ENCODE results near the gene MAP1B. TPM values are rescaled to one million over a fixed set of nuclear protein-coding genes. Genes with fewer than 3 reads are reported as not detected.

The MAP1B gene
- polyA plus RNA-seq, 12 donors, result 23.7 to 125 (median 36.7) TPM

DNA sequence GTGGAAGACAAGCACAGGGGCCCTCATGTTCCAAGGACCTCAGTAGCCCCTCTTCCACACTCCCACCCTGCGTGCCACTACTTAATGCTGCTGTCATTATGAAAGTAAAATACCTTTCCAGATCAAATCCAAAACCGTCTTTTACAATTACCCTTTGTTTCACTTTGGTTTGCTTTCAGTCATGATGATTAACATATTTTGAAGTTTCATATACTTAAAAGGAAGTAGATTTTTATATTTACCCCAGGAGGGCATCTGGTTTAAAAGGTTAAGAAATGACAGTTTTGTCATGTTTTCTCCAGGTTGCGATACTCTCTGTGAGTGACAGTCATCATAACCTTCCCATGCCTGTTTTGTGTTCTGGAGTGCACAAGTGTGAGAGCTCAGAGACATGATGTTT is 13.5 kb upstream of the MAP1B start:
- DNase-seq, result no peak

DNA sequence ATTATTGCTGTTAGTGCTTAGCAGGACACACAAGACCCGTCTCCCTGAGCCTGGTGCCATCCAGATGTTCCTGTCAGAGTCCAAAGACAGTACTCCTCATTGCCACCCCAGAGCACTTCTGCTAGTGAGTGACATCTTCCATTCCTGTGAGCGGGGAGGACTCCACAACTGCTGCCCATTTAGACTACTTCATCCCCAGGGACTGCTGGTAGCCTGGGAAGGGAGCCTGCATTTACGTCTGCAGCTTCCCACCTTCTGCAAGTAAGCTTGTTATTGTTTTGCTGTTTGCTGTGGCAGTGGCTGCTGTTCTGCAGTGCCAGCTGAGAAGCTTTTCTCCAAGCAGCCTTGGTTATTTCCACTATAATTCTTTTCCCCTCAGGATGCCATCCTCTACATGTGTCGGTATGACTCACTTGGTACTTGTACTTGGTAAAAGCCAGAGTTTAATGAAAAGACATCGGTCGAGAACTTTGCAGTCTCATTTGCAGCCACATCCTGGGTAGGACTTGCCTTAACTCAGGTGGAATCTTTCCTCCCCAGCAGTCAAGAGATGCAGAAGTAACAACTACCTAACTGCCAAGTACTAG is 10.6 kb upstream of the MAP1B start:
- no peak for DNase-seq

DNA sequence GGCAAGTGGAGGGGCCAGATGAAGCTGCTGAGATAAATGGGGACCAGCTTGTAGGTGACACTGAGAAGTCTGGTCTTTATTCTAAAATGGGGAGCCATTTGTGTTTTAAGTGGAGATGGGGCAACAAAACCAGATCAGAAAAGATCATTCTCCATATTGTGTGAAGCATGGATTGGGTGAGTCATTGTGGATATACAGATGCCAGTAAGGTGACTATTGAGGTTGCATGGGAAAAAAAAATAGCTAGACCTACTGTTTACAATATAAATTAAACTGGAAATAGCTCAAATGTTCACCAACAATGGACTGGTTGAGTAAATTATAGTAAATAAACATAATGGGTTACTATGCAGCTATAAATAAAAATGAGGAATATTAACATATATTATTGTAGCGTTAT is 5.4 kb upstream of the MAP1B start:
- DNase-seq, result no peak

DNA sequence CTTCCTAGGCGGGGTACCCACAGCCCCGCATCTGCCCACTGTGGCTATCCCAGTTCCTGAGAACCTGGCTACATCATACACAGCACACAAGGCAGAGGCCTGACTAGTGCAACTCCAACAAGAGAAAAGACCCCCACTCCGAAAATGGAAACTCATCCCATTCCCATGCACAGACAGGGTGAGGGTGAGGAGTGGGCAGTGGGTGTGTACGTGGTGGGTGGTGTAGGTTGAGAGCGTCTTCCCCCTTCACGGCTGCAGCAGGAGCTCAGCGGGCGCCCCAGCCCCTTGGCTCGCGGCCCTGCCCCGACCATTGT is 501 bp upstream of the MAP1B start:
- no peak for DNase-seq

DNA sequence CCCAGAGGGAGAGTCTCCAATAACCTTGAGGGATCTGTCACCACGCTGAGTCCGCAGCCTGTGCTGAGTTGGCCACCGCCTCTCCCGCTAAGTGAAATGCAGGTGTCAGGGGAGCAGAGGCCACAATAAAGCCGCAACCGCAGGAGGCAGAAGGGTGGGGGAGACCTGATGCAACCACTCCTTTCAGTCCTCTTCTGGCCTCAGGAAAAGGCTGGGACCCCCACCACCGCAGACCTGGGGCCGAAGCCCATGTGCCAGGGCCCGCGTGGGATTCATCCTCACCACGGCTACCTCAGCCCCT is 576 bp downstream of the MAP1B start:
- DNase-seq, result no peak

DNA sequence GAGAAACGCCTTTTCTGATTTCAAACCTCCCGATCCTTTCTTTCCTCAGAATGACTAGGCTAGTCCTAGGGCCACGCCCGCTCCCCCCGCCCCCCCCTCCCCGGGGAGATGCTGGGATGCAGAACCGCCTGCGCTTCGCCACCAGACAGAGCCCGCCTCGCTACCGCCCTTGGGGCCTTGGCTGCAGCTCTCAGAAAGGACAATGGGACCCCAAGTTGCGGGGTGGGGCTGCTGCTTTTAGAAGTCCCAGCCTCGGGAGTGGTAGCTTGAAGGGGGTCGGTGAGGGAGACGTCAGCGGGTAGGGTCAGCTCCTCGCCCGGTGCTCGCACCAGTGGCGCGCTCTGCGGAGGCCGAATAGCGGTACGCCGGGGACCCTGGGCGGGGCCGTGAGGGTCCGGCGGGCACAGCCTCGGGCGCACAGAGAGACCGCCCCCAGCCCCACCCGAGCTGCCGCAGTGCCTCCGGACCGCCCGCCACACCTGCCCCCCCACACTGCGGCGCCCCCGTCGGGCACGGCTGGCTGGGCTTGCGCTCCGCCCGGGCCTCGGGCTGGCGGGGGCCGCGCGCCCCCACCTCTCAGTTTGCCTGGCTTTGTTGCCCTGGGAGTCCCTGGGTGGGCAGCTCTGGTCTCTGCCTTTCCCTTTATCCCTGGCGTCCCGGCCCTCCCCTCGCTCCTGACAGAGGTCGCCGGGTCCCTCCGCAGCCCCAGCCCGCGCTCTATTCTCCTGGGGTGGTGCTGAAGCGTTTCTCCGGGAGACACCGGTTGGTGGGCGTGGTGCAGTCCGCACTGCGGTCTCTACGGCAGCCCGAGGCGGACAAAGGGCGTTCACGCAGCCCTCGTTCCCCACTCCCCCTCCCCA is 1.2 kb downstream of the MAP1B start:
- no peak for DNase-seq

DNA sequence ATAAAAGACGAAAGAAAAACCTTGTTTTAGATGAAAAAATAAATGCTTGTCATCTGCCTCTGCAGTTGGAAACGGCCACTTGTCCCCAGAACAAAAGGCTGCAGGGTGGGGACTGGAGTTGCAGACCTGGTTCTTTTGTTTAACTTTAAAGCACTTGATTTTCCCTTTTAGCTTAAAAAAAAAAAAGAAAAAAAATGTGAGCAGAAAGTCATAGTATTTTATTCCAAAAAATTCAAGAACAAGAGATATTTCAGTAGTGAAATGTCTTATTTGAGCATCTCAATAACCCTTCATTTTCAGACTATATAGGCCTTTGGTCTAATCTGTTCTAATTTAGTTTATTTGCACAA is 1.8 kb downstream of the MAP1B start:
- no peak for DNase-seq

DNA sequence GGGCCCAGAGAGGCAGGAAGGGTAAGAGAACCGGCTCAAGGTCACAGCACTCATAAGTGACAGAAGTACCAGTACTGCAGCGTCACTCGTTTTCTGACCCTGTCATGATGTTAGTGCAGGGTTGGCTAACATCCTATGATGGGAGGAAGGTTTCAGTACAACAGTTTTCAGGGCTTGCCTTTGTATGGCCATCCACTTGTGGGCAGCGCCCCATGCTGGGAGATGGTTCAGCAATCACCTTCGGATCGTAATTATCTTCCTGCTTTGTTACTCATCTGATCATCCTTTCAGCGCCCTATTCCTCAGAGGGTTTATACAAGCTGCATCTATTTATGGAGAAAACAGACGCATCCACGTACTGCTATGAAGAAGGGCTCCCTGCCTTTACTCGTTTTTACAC is 2.4 kb downstream of the MAP1B start:
- DNase-seq, result no peak

DNA sequence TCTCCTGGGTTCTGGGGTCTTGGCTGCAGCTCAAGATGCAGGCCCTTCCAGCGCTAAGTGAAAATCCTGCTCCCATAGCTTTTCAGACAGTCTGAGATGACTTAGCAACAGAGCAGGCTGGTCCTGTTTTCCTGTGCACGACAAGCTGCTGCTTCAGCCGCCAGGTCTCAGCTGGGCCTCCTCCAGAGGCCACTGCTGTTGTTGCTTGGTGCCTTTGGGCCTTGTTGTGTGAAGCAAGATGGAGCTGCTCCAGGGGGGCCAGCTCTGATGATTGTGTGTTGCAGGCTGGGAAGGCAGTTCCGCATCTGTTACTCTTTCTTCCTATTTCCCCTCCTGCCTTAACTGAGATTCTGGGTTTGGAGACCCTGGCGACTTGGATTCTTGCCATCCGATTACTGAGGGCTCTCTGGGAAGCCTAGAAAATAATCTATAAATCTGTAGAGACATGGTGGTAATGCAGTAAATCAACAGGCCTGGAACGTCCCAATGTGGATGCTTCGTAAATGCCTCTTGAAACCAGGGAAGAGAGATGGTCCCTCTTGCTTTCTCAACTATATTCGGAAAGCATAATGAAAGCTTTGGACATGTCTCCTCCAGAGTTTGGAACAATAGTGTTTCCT is 3.2 kb downstream of the MAP1B start:
- DNase-seq, result peak; percentile 77

DNA sequence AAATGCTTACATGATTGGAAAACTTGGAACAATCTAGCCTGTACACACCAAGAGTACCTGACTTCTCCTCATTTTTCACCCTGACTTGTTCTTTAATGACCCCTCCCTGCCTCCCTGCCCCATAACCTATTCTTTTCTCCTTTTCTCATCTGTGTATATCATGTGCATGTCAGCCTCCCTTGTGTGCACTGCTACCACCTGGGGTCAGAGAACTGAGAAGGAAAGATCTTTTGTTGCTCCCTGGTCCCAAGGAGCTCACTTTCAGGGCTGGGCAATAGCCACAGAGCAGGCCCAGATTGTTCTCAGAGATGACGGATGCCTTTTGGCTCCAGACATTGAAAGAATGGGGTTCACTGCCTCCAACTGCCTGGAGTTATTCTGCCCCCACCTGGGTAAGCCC is 5.1 kb downstream of the MAP1B start:
- no peak for DNase-seq

DNA sequence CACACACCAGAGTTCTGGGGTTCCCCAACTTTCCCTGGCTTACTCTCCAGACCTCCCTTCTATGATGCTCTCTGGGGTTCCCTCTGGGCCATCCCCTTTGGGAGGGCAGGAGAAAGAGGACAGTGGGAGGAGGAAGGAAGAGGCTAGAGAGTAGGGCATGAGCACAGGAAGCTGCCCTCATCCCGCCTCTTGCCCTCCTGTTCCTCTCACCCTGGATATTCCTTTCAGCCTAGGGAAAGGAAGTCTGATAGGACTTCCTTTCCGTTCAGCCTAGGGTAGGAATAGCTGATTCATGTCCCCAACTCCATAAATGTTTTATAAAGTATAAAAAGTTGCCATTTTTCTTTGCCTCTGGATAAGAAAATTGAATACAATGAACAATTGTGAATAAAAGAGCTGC is 7.4 kb downstream of the MAP1B start:
- DNase-seq, result no peak

DNA sequence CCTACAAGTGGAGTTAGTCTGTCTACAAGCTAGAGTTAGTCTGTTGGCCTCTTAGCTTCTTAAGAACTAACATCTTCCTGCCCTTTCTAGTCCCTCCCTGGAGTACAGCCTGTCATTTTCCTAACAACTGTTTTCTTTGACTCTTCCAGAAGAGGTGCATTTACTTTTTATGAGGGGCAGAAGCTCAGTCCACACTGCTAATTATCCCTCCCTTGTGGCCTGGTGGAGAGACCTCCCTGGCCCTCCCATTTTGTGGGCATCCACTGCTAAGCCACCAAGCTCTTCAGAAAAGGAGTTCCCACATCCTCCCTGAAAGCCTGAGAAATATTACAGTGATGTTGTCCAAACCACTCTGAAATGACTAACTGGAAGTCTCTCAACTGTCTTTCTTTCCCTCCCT is 8.0 kb downstream of the MAP1B start:
- DNase-seq, result no peak

DNA sequence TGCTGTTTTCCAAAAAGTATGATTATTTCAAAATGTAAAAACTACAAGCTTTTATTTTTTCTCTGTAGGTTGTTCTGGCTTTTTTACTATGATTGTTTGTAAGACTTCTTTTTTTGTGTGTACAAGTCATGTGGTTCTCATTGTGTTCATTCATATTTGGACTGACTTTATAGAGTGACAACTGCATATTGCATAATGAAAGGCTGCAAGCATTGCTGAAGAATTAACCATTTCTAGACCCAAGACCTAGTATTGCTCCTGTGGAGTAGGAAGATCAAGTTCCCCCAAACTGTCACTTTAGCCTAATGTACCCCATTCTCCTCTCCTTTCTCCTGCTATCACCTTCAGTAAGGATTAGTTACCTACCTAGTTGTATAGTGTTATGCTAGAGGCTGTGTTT is 10.0 kb downstream of the MAP1B start:
- no peak for DNase-seq

DNA sequence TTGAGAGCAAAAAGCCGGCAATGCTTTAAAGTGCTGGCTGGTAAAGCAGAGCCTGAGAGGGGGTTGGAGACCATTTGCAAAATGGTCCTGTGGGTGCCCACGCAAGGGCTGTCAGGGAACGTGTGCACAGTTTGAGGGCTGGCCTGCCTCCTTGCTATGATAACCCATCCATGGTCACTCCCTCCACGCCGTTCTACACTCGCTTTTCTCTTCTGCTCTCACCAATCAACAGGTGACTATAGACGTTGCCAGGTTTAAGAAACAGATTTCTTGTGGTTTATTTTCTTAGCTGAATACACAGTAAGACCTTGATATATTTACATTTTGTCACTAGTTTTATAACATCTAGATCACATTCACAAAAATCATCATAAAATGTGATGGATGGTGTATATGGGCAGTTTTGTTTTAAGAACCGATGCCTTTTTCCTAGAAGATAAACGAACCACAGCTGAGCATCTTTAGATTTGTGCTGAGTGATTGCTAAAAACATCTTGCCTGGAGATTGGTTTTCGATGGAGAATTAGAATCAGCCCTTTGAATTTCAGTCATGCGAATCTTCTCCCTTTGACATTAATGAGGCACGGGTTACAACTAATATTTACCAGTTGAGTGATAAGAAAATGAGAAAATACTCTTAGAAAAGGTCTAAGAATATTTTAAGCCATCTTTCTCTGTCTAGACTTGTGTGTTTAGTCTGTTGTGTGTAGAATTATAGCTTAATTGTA is 13.9 kb downstream of the MAP1B start:
- DNase-seq, result no peak

DNA sequence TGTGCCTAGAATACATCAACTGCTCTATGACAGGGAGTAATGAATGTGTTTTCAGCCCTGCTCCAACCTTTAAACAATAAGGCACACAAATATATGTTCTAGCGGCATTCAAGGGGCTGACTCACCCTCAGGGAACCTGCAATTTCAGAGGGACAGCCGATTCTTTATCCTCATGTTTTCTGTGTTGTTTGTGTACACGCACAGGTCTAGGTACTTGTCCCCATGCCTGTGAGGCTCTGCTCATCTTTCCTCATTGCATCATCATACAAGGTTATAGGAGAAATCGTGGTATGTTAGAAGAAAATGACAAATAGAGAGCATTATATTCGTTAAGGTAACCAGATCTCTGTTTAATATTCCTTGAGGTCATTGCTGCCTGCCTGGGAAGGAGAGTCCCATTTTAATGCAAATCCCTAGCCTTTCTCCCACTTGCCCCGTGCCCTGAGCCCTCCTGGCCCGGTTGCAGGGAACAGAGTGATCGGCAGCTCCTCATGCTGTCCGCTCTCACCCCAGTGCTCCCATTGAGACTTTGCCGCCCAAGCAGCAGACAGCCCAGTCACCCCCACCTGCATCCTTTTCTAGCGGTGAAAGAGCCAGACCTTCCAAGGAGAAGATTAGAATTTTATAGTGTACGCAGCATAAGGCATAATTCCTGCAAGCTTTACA is 14.6 kb downstream of the MAP1B start:
- no peak for DNase-seq

DNA sequence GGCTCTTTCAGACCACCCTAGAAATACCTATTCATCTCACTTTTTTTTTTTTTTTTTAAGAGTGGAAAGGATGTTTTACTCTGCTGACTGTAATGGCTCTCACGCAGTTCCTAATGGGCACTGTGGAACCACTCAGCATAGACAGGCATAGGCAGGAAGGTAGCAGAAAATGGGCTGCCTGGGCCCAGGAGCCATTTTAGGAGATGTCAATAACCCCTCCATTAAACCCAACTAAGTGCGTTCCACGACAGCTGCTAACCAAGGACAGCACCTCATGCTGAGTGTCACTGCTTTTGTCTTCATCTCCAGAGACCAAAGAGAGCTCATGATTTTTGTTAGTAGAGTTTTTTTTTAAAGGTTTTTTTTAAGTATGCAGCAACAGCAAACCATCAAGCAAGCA is 15.3 kb downstream of the MAP1B start:
- no peak for DNase-seq

DNA sequence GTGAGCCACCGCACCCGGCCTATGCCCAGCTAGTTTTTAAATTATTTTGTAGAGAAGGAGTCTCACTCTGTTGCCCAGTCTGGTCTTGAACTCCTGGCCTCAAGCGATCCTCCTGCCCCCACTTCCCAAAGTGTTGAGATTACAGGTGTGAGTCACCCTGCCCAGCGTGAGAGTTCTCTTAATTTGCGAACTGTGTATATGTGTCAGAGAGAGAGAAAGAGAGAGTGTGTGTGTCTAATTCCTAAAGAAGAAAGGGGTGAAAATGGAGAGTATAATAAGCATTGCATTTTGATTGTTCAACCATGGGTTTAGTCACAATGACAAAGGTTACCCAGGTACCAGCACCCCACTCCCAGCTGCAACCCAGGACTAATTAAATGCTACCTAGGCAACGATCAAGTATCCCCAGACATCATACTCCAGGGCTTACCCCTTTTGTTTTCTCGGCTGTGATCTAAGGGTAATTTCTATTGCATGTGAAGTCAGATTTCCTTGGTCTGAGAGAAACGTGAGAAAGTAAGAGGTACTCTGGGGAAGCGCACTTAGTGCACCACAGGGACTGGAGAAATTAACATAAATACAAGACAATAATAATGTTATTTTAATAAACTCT is 16.6 kb downstream of the MAP1B start:
- no peak for DNase-seq

DNA sequence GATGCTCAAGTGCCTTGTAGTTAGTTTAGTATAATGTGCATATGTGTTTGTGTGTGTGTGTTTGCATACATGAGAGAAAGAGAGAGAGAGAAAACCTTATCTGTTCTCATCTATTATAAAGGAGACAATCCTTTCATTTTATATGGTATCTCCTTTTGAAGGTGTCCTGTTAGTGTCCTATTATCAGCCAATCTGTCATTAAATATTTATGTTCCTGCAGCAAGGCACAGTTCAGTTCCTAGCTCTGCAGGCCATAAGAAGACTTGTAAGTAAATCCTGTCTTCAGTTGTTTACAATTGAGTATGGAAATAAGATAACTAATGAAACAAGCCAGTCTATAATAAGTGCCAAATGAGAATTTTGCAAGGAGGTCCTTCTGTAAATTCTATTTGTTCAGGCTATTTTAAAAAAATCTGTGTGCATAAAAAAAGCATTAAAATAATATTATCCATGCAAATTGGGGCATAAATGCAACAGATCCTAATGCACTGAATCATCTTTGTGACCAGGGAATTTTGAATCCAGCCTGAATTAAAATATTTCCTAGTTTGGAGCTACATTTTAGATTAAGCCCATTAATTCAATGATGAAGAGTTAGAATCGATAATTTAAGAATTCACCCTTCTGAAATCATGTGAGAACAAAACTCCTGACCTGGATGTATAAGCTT is 18.1 kb downstream of the MAP1B start:
- DNase-seq, result no peak

DNA sequence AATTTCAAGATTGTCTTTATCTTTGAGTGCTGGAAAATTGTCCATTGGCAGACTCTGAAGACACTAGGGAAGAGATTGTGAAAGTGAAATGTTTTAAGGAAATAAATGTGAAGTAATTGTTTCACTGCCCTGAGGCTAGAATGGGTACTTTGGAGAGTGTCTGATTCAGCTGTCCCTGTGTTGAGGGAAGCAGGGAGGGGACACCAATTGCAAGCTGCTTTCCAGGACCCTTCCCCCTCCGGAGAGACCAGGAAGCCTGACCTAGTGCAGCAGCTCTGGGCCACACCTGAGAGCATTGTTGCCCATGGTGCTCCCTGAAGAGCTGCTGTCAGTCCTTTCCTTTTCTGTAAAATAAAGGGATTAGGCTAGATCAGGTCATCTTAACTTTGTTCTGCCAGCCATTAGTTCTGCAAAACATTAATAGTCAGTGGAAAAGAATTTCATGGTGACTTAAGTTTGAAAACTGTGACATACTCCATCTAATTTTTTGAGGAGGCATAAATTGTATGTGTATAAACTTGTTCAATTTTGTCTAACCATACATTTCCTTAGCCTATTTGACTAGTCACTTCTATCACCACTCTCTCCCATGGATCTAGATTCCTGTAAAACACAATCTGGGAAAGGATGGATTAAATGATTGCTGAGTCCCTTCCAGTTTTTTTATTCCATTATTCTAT is 18.8 kb downstream of the MAP1B start:
- no peak for DNase-seq

DNA sequence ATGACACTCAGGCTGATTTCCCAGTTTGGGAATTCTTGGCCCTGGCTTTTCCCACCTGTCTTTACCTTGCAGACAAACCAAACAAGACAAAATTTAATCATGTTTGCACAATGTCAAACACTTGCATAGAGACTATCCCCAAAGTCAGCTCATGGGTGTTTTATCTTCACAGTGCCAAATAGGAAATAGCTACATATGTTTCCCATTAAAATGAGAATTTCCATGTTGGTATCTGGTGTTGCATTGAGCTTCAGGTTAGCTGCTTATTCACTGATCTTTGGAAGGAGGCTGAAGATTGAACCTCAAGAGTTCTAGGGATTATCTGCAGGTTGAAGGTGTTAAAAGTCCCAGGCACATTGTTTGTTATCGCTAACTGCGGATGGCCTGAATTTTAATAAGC is 19.5 kb downstream of the MAP1B start:
- no peak for DNase-seq

DNA sequence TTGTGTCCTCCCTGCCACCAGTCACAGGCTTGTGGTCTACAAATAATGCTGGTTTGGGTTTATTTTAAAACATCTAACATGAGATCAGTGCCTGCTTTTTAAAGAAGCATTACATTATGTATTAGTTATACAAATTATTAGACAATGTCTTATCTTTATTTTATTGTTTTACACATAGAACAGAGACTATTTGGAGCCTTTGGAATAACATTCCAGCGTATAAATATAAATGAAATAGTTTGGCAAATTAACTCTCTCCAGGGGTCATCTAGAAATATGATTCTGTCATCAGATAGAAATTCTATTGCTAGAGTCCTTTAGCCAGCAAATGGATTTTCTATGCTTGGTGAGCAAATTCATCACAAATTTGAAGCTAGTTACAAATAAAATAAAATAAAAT is 22.4 kb downstream of the MAP1B start:
- no peak for DNase-seq
